Activated CD4-positive, alpha-beta T cell treated with anti-CD3 and anti-CD28 coated beads, Interleukin-2, amount 50 U/mL, for 24 hours (primary cell): ENCODE results near the gene RBBP6.
"Not testable (repeated sequence)": the region's sequence is repeated elsewhere in the genome, so short reads cannot be mapped to it uniquely, and the experiment has no call there.

Experiments
- DNase-seq, 2 donors: peaks; one replicate each; pipeline ENCODE4 v3.0.0-alpha.2; 2020; ENCODE audit warnings: low read depth in 1 of 2, low spot score in 1 of 2

The RBBP6 gene

DNA sequence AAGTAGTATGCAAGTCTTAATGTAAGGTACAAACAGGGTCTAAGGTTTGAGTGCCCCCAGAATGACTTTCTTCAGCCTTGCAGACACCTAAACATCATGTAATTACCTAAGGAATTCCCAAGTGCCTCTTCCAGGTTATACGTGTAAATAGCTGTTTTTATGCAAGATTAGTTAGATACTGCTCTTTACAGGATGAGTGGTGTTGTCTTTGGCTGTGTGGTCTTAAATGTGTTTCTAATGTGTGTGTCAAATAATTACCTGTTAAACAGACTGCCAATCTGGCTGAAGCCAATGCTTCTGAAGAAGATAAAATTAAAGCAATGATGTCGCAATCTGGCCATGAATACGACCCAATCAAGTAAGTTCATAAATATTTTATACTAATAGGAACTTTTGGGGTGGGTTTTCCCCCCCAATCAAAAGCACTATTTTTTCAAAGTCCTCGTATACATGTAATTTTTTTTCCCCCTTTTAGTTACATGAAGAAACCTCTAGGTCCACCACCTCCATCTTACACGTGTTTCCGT lies 16.0 kb downstream of the RBBP6 start:
- no peak for DNase-seq

GRCh38 chr16:24562811-24563210 lies 23.4 kb downstream of the RBBP6 start:
- no peak for DNase-seq

GRCh38 chr16:24568392-24568791 lies 29.0 kb downstream of the RBBP6 start:
- DNase-seq = no peak

DNA sequence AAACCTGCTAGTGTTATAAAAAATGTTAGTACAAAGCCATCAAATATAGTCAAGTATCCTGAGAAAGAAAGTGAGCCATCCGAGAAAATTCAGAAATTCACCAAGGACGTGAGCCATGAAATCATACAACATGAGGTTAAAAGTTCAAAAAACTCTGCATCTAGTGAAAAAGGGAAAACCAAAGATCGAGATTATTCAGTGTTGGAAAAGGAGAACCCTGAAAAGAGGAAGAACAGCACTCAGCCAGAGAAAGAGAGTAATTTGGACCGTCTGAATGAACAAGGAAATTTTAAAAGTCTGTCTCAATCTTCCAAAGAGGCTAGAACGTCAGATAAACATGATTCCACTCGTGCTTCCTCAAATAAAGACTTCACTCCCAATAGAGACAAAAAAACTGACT lies 31.7 kb downstream of the RBBP6 start:
- no peak for DNase-seq

GRCh38 chr16:24572069-24572468 lies 32.7 kb downstream of the RBBP6 start:
- DNase-seq = no peak

DNA sequence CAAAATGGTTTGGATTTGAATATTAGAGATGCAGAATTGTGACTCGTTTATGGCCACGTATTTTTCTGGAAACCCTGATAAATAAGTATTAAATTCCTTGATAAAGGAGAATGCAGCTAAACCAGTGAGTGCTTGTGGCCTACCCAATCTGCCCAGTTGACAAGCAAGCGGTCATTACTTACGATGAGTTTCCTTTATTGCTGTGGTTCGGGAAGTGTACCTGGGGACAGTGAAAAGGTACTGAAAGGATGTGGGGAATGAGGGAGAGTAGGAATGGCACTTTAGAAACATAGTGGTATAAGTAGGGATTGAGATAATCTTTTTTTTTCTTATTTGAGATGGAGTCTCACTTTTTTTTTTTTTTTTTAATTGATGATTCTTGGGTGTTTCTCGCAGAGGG lies 33.8 kb downstream of the RBBP6 start:
- no peak for DNase-seq

GRCh38 chr16:24574515-24575485 lies 35.4 kb downstream of the RBBP6 start:
- not testable (repeated sequence) for DNase-seq

DNA sequence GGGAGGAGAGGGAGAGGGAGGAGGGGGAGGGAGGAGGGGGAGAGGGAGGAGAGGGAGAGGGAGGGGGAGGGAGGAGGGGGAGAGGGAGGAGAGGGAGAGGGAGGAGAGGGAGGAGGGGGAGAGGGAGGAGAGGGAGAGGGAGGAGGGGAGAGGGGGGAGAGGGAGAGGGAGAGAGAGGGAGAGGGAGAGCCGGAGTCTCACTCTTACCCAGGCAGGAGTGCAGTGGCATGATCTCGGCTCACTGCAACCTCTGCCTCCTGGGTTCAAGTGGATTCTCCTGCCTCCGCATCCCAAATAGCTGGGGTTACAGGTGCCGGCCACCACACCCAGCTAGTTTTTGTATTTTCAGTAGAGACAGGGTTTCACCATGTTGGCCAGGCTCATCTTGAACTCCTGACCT lies 36.4 kb downstream of the RBBP6 start:
- DNase-seq = not testable (repeated sequence)

DNA sequence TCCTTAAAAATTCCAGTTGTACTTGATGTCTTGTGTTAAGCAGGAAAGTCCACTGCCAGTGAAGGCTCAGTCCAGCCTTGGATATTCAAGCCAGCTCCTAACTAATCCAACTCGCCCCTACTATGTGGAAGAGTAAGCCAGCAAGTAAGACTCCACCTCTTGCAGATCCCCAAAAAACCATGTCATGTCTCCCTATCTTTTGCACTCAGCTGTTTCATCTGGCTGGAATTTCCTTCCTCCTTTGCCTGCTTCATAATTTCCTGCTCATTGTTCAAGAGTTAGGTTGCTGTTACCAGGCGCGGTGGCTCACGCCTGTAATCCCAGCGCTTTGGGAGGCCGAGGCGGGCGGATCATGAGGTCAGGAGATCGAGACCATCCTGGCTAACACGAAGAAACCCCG lies 37.8 kb downstream of the RBBP6 start:
- DNase-seq = no peak

- DNase-seq = no peak
These were observed 41.3 kb downstream of the RBBP6 start for GRCh38 chr16:24580665-24581064.

DNA sequence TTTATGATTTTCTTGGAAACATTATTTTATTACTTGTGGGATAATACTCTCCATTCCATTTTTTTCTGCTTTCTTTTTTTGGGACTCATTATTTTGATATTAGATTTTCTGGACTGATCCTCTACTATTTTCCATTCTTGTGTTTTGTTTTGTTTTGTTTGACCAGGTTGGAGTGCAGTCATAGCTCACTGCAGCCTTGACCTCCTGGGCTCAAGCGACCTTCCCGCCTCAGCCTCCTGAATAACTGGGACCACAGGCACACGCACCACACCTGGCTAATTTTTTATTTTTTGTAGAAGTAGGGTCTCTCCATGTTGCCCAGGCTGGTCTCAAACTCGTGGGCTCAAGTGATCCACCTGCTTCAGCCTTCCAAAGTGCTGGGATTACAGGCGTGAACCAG lies 44.1 kb downstream of the RBBP6 start:
- DNase-seq = no peak

DNA sequence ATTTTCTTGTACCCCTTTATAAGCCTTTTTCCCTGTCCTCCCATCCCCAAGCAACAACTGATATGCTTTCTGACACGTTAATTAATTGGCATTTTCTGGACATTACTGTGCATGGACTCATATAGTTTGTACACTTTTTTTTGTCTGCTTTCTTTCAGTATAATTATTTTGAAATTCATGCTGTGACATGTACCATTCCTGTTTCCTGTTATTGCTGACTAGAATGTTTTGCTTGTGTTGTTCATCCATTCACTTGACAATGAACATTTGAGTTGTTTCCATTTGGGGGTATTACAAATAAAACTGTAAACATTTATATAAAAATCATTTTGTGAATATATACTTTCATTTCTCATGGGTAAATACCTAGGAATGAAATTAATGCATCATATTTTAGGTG lies 50.6 kb downstream of the RBBP6 start:
- no peak for DNase-seq

DNA sequence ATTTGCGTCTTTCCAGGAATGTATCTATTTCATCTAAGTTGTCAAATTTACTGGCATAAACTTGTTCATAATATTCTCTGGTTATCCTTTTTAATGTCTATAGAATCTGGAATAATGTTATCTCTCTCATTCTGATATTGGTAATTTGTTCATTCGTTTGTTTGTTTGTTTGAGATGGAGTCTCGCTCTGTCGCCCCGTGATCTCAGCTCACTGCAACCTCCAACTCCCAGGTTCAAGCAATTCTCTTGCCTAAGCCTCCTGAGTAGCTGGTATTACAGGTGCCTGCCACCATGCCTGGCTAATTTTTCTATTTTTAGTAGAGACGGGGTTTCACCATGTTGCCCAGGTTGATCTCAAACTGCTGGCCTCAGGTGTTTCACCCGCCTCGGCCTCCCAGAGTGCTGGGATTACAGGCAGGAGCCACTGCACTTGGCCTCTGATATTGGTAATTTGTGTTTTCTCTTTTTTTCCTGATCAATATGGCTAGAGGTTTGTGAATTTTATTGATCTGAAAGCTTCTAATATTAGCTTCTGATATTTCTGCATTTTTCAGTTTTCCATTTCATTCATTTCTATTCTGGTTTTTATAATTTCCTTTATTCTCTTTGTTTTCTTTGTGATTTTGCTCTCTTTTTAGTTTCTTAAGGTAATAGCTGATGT lies 59.5 kb downstream of the RBBP6 start:
- no peak for DNase-seq

DNA sequence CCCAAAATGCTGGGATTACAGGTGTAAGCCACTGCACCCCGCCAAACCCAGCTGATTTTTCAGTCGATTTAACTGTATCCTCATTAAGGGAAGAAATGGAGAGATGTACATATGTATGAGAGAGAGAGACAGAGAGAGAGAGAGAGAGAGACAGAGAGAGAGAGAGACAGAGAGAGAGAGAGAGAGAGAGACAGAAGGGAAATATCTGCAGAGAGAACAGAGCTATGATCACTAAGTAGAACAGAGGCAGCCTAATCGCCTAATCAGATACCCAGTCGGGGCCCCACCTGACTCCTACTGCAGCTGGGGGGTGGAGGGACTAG lies 70.0 kb downstream of the RBBP6 start:
- DNase-seq = no peak

- no peak for DNase-seq
These were observed 70.5 kb downstream of the RBBP6 start for GRCh38 chr16:24609740-24610415.

DNA sequence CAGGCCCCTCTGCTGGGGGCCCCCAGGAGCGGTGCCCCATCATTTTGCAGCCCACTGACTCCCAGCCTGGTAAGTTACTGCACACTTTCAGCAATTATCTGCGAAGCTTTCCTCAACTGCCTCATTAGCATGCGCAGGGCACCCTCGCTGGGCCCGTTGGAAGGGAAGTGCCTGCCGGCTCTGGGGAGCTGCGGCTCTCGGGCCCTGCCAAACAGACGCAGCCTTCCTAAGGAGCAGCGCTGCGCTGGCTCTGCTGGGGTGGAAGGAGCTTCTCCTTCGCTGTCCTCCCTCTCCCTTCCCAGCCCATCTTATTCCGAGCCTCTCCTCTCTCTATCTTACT lies 71.0 kb downstream of the RBBP6 start:
- no peak for DNase-seq

GRCh38 chr16:24611310-24611709 lies 71.9 kb downstream of the RBBP6 start:
- DNase-seq = no peak

- DNase-seq = no peak
These were observed 73.3 kb downstream of the RBBP6 start for GRCh38 chr16:24612656-24613055.

GRCh38 chr16:24613267-24613666 lies 73.9 kb downstream of the RBBP6 start:
- not testable (repeated sequence) for DNase-seq

DNA sequence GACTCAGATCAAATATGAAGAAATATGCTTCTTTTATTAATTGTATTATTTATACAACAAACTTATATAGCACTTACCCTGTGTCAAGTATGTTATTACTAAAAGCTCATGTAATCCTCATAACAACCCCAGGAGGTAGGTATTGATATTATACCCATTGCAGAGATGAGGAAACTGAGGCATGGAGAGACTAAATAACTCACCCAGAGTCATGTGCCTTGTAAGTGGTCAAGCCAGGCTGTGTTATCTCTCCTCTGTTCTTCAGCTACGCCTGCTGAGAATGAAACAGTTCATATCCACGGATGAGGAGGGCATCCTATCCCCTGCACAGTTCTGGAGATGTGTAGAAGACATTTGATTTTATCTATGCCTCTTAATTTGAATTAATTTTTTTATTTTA lies 78.1 kb downstream of the RBBP6 start:
- no peak for DNase-seq
